Caco-2 (cell line): ENCODE data around the gene ARHGEF12. TPM values are rescaled to one million over a fixed set of nuclear protein-coding genes. Genes with fewer than 3 reads are reported as not detected.

Experiments used
- BruUV-seq: library from RNA; stranded (reverse); fragments of 400-500 nt; replicated peaks from 2 replicates; lab custom pipeline; 2021; lab: Mats Ljungman, UMichigan
- CTCF ChIA-PET: fragments of 300-600 bp; sonication (Branson Sonifier 250); formaldehyde crosslinking; loops from one replicate; lab custom pipeline; 2022; ENCODE audit warnings: antibody characterized with exemption; lab: Charles Lee
- POLR2A ChIA-PET: fragments of 300-600 bp; sonication (Branson Sonifier 250); formaldehyde crosslinking; loops from one replicate; lab custom pipeline; 2022; ENCODE audit warnings: antibody characterized with exemption; lab: Charles Lee
- DNase-seq, 2 experiments: peaks; one replicate each; pipeline versions ENCODE4 v3.0.0 to v3.0.0-alpha.2; 2020 to 2022
- H3K27me3 ChIP-seq: replicated peaks from 2 replicates; pipeline ENCODE4 v1.6.0; 2011; ENCODE audit warnings: low read length; ENCODE audit not compliant: control insufficient read depth, insufficient read depth
- H3K36me3 ChIP-seq: 2 replicates; pipeline ENCODE4 v1.5.1; 2011; ENCODE audit warnings: low read length; ENCODE audit not compliant: control insufficient read depth, insufficient read depth
- H3K4me1 ChIP-seq: fragments of 250-450 bp; sonication (Bioruptor Pico); 2 replicates; pipeline ENCODE4 v1.5.1; 2020; ENCODE audit warnings: mild to moderate bottlenecking
- H3K4me3 ChIP-seq: 2 replicates; pipeline ENCODE4 v1.5.1; 2011; ENCODE audit warnings: low read depth, mild to moderate bottlenecking, control low read depth, low read length
- H3K9me3 ChIP-seq: fragments of 250-450 bp; sonication (Bioruptor Pico); 2 replicates; pipeline ENCODE4 v1.5.1; 2020; ENCODE audit warnings: mild to moderate bottlenecking, moderate library complexity
- H3K27ac Mint-ChIP-seq: one replicate; pipeline ENCODE4 v1.8.0; 2022; ENCODE audit warnings: mixed read lengths; ENCODE audit not compliant: unreplicated experiment
- H3K27me3 Mint-ChIP-seq: one replicate; pipeline ENCODE4 v1.8.0; 2022; ENCODE audit warnings: mixed read lengths; ENCODE audit not compliant: insufficient read depth, unreplicated experiment
- H3K36me3 Mint-ChIP-seq: one replicate; pipeline ENCODE4 v1.8.0; 2022; ENCODE audit warnings: mild to moderate bottlenecking, mixed read lengths; ENCODE audit not compliant: insufficient read depth, unreplicated experiment
- H3K4me1 Mint-ChIP-seq: one replicate; pipeline ENCODE4 v1.8.0; 2022; ENCODE audit warnings: low read depth, mixed read lengths; ENCODE audit not compliant: unreplicated experiment
- H3K4me3 Mint-ChIP-seq: one replicate; pipeline ENCODE4 v1.8.0; 2022; ENCODE audit warnings: mild to moderate bottlenecking, moderate library complexity, mixed read lengths; ENCODE audit not compliant: unreplicated experiment
- H3K9me3 Mint-ChIP-seq: one replicate; pipeline ENCODE4 v1.8.0; 2022; ENCODE audit warnings: mixed read lengths; ENCODE audit not compliant: unreplicated experiment
- intact Hi-C: fragments of 100-400 bp; cut with micrococcal nuclease; formaldehyde crosslinking; loops from one replicate; pipeline ENCODE4 v1.10.0; 2022; ENCODE audit not compliant: unreplicated experiment
- total RNA-seq: library from RNA; stranded (reverse); gene quantifications from 2 replicates; pipeline ENCODE4 v1.2.3, GENCODE V29; 2022
- TF ChIP-seq, protein P1 (sequence below), 2 experiments: fragments of 200-600 bp in 1 of 2; IDR thresholded peaks; 1 replicate in 1 of 2; 2 replicates in 1 of 2; pipeline versions ENCODE4 v1.5.1 to v1.8.0; 2011 to 2022; ENCODE audit warnings: antibody characterized with exemption in 1 of 2, control low read depth in 1 of 2, inconsistent platforms in 1 of 2, low read depth in 1 of 2, low read length in 1 of 2, mild to moderate bottlenecking in 1 of 2, moderate library complexity in 1 of 2; ENCODE audit not compliant: insufficient read depth in 1 of 2, severe bottlenecking in 1 of 2, unreplicated experiment in 1 of 2

Gene ARHGEF12
- total RNA-seq, 1 experiment from 2014 or later, result 89.3 TPM

DNA sequence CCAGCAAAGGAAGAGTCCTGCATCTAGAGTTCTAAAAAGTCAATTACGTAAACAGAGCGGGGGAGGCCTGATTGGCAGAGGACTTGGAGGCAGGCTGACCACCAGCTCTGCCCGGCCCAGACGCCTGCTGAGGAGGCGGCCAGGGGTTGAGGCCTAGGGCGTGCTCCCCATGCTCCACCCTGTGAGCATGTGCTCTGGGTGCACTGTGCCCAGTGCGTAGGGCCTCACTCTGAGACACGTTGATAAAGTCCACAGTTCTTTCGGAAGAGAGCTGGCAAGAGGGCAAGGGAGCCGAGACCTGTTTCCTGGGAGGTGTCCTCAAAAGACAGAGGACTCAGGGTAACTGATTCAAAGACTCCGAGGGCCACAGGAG lies 200.6 kb downstream of the ARHGEF12 start:
- CTCF ChIA-PET, result no interaction called here
- Mint-ChIP-seq H3K27ac (no peak overlapping the region), H3K27me3 (no peaks in the 10 kb centered on the region), H3K4me3 (no peak overlapping the region), H3K9me3 (peaks cover 3% of the 10 kb centered on the region), H3K4me1 (peaks cover 30% of the 10 kb centered on the region), H3K36me3 (peaks cover 17% of the 10 kb centered on the region)
- intact Hi-C loops, result no loop called here
- POLR2A ChIA-PET, result no interaction called here
- Histone ChIP-seq H3K27me3 (no peaks in the 10 kb centered on the region; the same call in 1 of the 2 replicates), H3K4me3 (no peak overlapping the region), H3K9me3 (0 out of 2 replicates have a peak, but pooled peaks cover 2% of the 10 kb centered on the region), H3K4me1 (peaks cover 24% of the 10 kb centered on the region), H3K36me3 (no peaks in the 10 kb centered on the region)
- TF ChIP-seq, protein P1, sequence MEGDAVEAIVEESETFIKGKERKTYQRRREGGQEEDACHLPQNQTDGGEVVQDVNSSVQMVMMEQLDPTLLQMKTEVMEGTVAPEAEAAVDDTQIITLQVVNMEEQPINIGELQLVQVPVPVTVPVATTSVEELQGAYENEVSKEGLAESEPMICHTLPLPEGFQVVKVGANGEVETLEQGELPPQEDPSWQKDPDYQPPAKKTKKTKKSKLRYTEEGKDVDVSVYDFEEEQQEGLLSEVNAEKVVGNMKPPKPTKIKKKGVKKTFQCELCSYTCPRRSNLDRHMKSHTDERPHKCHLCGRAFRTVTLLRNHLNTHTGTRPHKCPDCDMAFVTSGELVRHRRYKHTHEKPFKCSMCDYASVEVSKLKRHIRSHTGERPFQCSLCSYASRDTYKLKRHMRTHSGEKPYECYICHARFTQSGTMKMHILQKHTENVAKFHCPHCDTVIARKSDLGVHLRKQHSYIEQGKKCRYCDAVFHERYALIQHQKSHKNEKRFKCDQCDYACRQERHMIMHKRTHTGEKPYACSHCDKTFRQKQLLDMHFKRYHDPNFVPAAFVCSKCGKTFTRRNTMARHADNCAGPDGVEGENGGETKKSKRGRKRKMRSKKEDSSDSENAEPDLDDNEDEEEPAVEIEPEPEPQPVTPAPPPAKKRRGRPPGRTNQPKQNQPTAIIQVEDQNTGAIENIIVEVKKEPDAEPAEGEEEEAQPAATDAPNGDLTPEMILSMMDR (IDR thresholded peaks at IDR 0.05; ENCODE audit: insufficient read depth in 1 of 2, low read depth in 1 of 2, low read length in 1 of 2, severe bottlenecking in 1 of 2, unreplicated experiment in 1 of 2), result no peak
- DNase-seq, result no peak
- no TSS peak for BruUV-seq

DNA sequence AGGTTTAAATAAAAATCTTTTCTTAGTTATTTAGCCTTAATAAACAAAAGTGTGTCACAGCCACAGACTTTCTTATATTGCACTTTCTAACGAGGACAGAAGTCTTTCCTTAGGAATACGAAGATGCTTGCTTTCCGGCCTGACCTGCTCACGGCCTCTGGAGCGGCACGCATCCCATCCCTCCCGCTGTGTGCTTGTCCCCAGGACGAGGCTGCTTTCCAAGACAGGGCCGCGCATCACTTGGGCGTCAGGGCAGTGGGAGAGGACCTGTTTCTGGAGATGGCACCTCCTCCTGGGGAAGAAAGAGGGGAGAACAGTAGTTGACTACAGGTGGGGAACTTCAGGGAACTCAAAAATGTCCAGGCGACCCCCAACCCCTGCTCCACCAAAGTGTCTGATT lies 201.8 kb downstream of the ARHGEF12 start:
- H3K4me1 Mint-ChIP-seq, result peaks cover 21% of the 10 kb centered on the region
- Histone ChIP-seq H3K4me3 (no peak overlapping the region), H3K27me3 (no peaks in the 10 kb centered on the region; the same call in 1 of the 2 replicates), H3K36me3 (no peaks in the 10 kb centered on the region), H3K9me3 (0 out of 2 replicates have a peak, but pooled peaks cover 4% of the 10 kb centered on the region), H3K4me1 (peaks cover 19% of the 10 kb centered on the region)
- no peak for DNase-seq
- intact Hi-C loops, result no loop called here
- ChIA-PET POLR2A (no interaction called here), CTCF (no interaction called here)
- H3K4me3 Mint-ChIP-seq, result no peak overlapping the region
- BruUV-seq, result no TSS peak
- peaks cover 10% of the 10 kb centered on the region for H3K36me3 Mint-ChIP-seq
- no peak overlapping the region for H3K27ac Mint-ChIP-seq
- TF ChIP-seq, protein P1 (IDR thresholded peaks at IDR 0.05; ENCODE audit: insufficient read depth in 1 of 2, low read depth in 1 of 2, low read length in 1 of 2, severe bottlenecking in 1 of 2, unreplicated experiment in 1 of 2), result no peak
- H3K27me3 Mint-ChIP-seq, result no peaks in the 10 kb centered on the region
- peaks cover 15% of the 10 kb centered on the region for H3K9me3 Mint-ChIP-seq

DNA sequence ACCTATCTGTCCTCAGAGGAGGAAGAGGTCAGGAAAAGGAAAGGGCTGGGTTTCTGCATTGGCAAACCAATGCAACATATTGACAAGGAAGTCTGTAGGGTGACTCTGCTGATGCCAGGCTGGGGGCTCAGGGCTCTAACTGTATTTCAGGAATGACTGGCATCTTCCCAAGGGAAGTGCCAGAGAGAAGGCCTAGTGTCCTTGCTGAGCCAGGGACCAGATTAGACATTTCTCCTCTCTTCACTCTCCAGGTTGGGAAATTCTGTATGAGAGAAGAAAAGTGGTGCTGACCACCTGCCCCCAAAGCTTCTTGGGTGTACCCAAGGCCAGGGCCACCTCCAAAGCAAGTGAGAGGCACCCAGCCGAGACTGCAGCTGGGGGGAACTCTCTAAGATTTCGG lies 202.5 kb downstream of the ARHGEF12 start:
- no TSS peak for BruUV-seq
- Histone ChIP-seq H3K4me3 (no peak overlapping the region), H3K27me3 (no peaks in the 10 kb centered on the region; the same call in 1 of the 2 replicates), H3K36me3 (no peaks in the 10 kb centered on the region), H3K9me3 (0 out of 2 replicates have a peak, but pooled peaks cover 4% of the 10 kb centered on the region), H3K4me1 (peaks cover 19% of the 10 kb centered on the region)
- Mint-ChIP-seq H3K4me3 (no peak overlapping the region), H3K27me3 (no peaks in the 10 kb centered on the region), H3K4me1 (peaks cover 19% of the 10 kb centered on the region), H3K9me3 (peaks cover 16% of the 10 kb centered on the region), H3K36me3 (peaks cover 10% of the 10 kb centered on the region), H3K27ac (no peak overlapping the region)
- ChIA-PET CTCF (no interaction called here), POLR2A (no interaction called here)
- DNase-seq, result no peak
- TF ChIP-seq, protein P1 (IDR thresholded peaks at IDR 0.05; ENCODE audit: insufficient read depth in 1 of 2, low read depth in 1 of 2, low read length in 1 of 2, severe bottlenecking in 1 of 2, unreplicated experiment in 1 of 2), result no peak
- intact Hi-C loops, result no loop called here

Other genes starting within 250 kb of the ARHGEF12 start
- gene TRIM29, start 198.3 kb upstream of the ARHGEF12 start, total RNA-seq, result 4.3 TPM in 2 replicates
- gene OAF, start 125.4 kb upstream of the ARHGEF12 start, total RNA-seq, result 30.3 and 31.3 TPM in 2 replicates
- not detected in 2 replicates for gene POU2F3, start 96.3 kb upstream of the ARHGEF12 start, total RNA-seq
- gene TLCD5, start 11.1 kb upstream of the ARHGEF12 start, total RNA-seq, result 9.8 and 11.8 TPM in 2 replicates
- gene GRIK4, start 175.3 kb downstream of the ARHGEF12 start, total RNA-seq, result 2.0 and 3.6 TPM in 2 replicates